Esophagus squamous epithelium (tissue), 4 donors: ENCODE data around the gene ATXN2.

ENCODE experiments used
- POLR2A ChIP-seq, 4 donors: fragments of 450-650 bp; IDR thresholded peaks; one replicate each; pipeline ENCODE4 v1.6.1; 2017; ENCODE audit warnings: antibody characterized with exemption in 4 of 4, mild to moderate bottlenecking in 4 of 4, moderate library complexity in 3 of 4
- TF ChIP-seq, protein P1 (sequence below), 6 experiments: fragments of 450-650 bp in 4 of 6; fragments of 200-600 bp in 2 of 6; sonication (generic) in 2 of 6; IDR thresholded peaks; one replicate each; pipeline ENCODE4 v1.5.1; 2016 to 2019; ENCODE audit warnings: antibody characterized with exemption in 6 of 6, mild to moderate bottlenecking in 4 of 6, moderate library complexity in 4 of 6

DNA sequence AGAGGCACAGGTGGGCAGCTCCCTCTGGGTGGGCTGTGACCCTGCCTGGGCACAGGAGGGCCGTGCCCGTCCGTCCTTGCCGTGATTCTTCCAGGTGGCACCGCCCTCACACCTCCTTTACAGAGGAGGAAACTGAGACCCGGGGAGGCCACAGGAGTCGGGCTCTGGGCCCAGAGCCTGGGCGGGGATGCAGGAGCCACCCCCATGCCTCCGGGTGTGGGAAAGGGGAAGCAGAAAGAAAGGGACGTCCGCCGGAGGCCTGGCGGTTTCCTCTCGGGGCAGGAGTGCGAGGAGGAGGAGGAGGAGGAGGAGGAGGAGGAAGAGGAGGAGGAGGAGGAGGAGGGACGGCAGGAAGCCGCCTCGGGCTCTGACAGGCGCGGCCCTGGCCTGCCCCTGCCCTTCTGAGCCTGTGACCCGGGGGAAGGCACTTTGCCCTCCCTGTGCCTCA lies 170.4 kb downstream of the ATXN2 start:
- TF ChIP-seq, protein P1, sequence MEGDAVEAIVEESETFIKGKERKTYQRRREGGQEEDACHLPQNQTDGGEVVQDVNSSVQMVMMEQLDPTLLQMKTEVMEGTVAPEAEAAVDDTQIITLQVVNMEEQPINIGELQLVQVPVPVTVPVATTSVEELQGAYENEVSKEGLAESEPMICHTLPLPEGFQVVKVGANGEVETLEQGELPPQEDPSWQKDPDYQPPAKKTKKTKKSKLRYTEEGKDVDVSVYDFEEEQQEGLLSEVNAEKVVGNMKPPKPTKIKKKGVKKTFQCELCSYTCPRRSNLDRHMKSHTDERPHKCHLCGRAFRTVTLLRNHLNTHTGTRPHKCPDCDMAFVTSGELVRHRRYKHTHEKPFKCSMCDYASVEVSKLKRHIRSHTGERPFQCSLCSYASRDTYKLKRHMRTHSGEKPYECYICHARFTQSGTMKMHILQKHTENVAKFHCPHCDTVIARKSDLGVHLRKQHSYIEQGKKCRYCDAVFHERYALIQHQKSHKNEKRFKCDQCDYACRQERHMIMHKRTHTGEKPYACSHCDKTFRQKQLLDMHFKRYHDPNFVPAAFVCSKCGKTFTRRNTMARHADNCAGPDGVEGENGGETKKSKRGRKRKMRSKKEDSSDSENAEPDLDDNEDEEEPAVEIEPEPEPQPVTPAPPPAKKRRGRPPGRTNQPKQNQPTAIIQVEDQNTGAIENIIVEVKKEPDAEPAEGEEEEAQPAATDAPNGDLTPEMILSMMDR (IDR thresholded peaks at IDR 0.05) = no peak
- no peak for TF ChIP-seq POLR2A (IDR thresholded peaks at IDR 0.05)
